ENCODE results near the gene OPTC. TPM values are rescaled to one million over a fixed set of nuclear protein-coding genes. Genes with fewer than 3 reads are reported as not detected.
A peak's percentile ranks its signal among the peaks of the same experiment; 100 is the strongest.

The OPTC gene
- total and polyA plus RNA-seq, 11 donors, result not detected

GRCh38 chr1:203534012-203534411 is 40.1 kb downstream of the OPTC start:
- H3K4me3 ChIP-seq, result no peak overlapping the region
- H3K27ac ChIP-seq, result peak overlapping the region in 1 of 12 donors; percentile 83
- no peaks in the 10 kb centered on the region for H3K36me3 ChIP-seq
- ATAC-seq (no peak), DNase-seq (no peak)
- H3K27me3 ChIP-seq, result no peaks in the 10 kb centered on the region
- H3K4me1 ChIP-seq, result peaks cover 0 to 22% (median 8%) of the 10 kb centered on the region in 12 donors
- no peak for TF ChIP-seq POLR2A (IDR thresholded peaks at IDR 0.05)
- no peak for TF ChIP-seq CTCF (IDR thresholded peaks at IDR 0.05)
- intact Hi-C loops (cut with DNase I), result no loop called here
- no peaks in the 10 kb centered on the region for H3K9me3 ChIP-seq

DNA sequence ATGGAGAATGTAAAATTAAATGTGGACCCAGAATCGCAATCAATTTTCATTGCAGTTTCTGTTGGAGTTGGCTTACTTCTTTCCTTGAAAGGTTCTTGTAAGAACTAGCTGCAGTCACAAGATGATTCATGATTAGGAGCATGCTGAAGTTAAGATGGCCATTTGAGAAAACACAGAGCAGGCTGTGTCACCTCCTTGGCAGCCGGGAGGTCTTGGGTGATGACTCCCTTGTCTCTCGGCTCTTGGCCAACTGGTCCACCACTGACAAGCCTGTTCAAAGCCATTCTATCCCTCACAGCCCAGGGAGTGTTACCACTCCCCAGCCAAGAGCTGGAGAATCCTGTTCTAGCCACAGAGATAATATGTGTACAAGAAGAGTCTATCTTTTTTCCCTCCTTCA is 40.6 kb downstream of the OPTC start:
- WGBS, 4 donors, result 51 to 81% (median 68%) methylated on average over 3 of the region's 3 CpGs
- Histone ChIP-seq H3K9me3 (no peaks in the 10 kb centered on the region), H3K4me3 (no peak overlapping the region), H3K36me3 (no peaks in the 10 kb centered on the region), H3K4me1 (peaks cover 0 to 25% (median 8%) of the 10 kb centered on the region in 12 donors), H3K27me3 (no peaks in the 10 kb centered on the region), H3K27ac (peak overlapping the region in 1 of 12 donors; percentile 83)
- DNase-seq (peak in 1 of 5 donors; percentile 63), ATAC-seq (peak in 3 of 4 donors; percentile 24 to 60 (median 52))
- TF ChIP-seq POLR2A (IDR thresholded peaks at IDR 0.05), result no peak
- no peak for TF ChIP-seq CTCF (IDR thresholded peaks at IDR 0.05)
- intact Hi-C loops (cut with DNase I), result no loop called here

GRCh38 chr1:203536575-203536974 is 42.6 kb downstream of the OPTC start:
- Histone ChIP-seq H3K27me3 (no peaks in the 10 kb centered on the region), H3K9me3 (no peaks in the 10 kb centered on the region), H3K4me3 (no peak overlapping the region), H3K4me1 (peaks cover 0 to 25% (median 8%) of the 10 kb centered on the region in 12 donors), H3K27ac (peak overlapping the region in 1 of 12 donors; percentile 83), H3K36me3 (no peaks in the 10 kb centered on the region)
- ATAC-seq, result no peak
- WGBS, 4 donors, result 84 to 94% (median 90%) methylated on average over 2 of the region's 2 CpGs
- no peak for DNase-seq
- no peak for TF ChIP-seq CTCF (IDR thresholded peaks at IDR 0.05)
- no peak for TF ChIP-seq POLR2A (IDR thresholded peaks at IDR 0.05)
- intact Hi-C loops (cut with DNase I), result no loop called here

- H3K4me3 ChIP-seq, result no peak overlapping the region
- peak in 2 of 4 donors; percentile 9 to 64 for ATAC-seq
- H3K36me3 ChIP-seq, result no peaks in the 10 kb centered on the region
- no peaks in the 10 kb centered on the region for H3K9me3 ChIP-seq
- WGBS, 4 donors, result 76 to 81% (median 77%) methylated on average over 3 of the region's 3 CpGs
- H3K4me1 ChIP-seq, result peaks cover 0 to 25% (median 8%) of the 10 kb centered on the region in 12 donors
- H3K27ac ChIP-seq, result peak overlapping the region in 3 of 12 donors; percentile 19 to 83 (median 31)
- intact Hi-C loops (cut with DNase I), result no loop called here
- TF ChIP-seq POLR2A (IDR thresholded peaks at IDR 0.05) (no peak), CTCF (IDR thresholded peaks at IDR 0.05) (no peak)
- H3K27me3 ChIP-seq, result no peaks in the 10 kb centered on the region
- DNase-seq, result no peak
Measured at GRCh38 chr1:203536980-203537455, 43.1 kb downstream of the OPTC start.

Measured in heart left ventricle (tissue), 16 donors.